ENCODE measurements around the gene TIMM17A. TPM values are rescaled to one million over a fixed set of nuclear protein-coding genes. Genes with fewer than 3 reads are reported as not detected.
"Not testable (repeated sequence)": the region's sequence is repeated elsewhere in the genome, so short reads cannot be mapped to it uniquely, and the experiment has no call there.

Gene TIMM17A
- polyA plus RNA-seq, 4 donors = 34.8 to 58.3 (median 45.5) TPM

DNA sequence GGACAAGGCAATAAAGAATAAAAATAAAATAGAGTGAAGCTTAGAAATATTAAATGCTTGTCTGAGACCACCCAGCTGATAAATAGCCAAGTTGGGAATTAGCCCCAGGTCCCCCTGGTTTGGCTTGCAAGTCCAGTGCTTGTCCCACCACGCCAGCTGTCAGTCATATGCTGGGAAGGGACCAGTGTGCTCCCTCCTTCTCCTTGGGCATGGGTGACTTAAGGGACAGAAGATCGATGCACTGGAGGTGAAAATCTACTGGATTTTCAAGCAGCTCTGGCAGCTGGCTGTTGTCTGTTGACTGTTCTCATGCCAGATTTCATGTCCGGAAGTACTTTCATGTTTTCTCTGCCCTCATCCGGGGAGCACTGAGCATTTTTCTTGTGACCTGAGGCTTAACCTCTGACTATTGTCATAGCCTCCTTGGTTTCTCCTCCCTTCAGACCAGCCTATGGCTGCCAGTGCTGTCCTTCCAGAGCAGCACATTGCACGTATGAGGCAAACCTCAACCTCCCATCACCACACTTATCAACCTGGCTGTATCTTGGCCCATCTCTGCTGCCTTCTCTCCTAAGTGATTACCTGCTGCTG, 21.4 kb upstream of the TIMM17A start:
- WGBS, 3 donors = 35 to 51% (median 51%) methylated on average over 5 of the region's 5 CpGs
- no peaks in the 10 kb centered on the region for H3K9me3 ChIP-seq (ENCODE audit: control insufficient read depth in 2 of 2, insufficient read depth in 1 of 2, low read depth in 1 of 2, low read length in 1 of 2)
- H3K27ac ChIP-seq (ENCODE audit: low read depth in 1 of 3, low read length in 2 of 3) = peak overlapping the region in 1 of 3 donors; percentile 33
- no peak overlapping the region for H3K4me3 ChIP-seq (ENCODE audit: low read depth in 1 of 3, low read length in 3 of 3)
- FAIRE-seq (no peak), DNase-seq (no peak)
- H3K27me3 ChIP-seq (ENCODE audit: control insufficient read depth in 3 of 3, insufficient read depth in 3 of 3, low read length in 3 of 3) = no peaks in the 10 kb centered on the region
- no peaks in the 10 kb centered on the region for H3K4me1 ChIP-seq (ENCODE audit: control insufficient read depth in 3 of 3, insufficient read depth in 2 of 3, low read depth in 1 of 3, low read length in 2 of 3)
- no peaks in the 10 kb centered on the region for H3K36me3 ChIP-seq (ENCODE audit: control insufficient read depth in 3 of 3, insufficient read depth in 2 of 3, low read depth in 1 of 3, low read length in 3 of 3)

DNA sequence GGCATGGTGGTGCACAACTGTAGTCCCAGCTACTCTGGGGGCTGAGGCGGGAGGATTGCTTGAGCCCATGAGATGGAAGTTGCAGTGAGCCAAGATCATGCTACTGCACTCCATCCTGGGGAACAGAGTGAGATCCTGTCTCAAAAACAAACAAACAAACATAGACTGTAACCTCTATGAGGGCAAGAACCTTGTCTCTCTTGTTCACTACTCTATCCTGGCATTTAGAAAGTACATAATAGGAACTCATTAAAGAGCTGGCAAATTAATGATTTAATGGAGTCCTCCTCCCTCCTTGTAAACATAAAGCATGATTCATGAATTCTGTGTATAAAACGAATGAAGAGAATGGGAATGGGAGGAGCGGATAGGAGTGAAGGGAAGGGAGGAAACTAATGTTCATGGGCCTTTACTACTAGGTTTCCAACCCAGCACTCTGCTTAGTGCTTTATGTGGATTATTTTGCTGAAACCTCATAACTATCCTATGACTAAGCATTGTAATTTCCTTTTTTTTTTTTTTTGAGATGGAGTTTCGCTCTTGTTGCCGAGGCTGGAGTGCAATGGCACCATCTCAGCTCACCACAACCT, 17.6 kb upstream of the TIMM17A start:
- WGBS, 3 donors = 54 to 70% (median 64%) methylated on average over 5 of the region's 5 CpGs
- H3K4me3 ChIP-seq (ENCODE audit: low read depth in 1 of 3, low read length in 3 of 3) = no peak overlapping the region
- H3K9me3 ChIP-seq (ENCODE audit: control insufficient read depth in 2 of 2, insufficient read depth in 1 of 2, low read depth in 1 of 2, low read length in 1 of 2) = no peaks in the 10 kb centered on the region
- H3K4me1 ChIP-seq (ENCODE audit: control insufficient read depth in 3 of 3, insufficient read depth in 2 of 3, low read depth in 1 of 3, low read length in 2 of 3) = no peaks in the 10 kb centered on the region
- FAIRE-seq (no peak), DNase-seq (no peak)
- H3K36me3 ChIP-seq (ENCODE audit: control insufficient read depth in 3 of 3, insufficient read depth in 2 of 3, low read depth in 1 of 3, low read length in 3 of 3) = no peaks in the 10 kb centered on the region
- H3K27ac ChIP-seq (ENCODE audit: low read depth in 1 of 3, low read length in 2 of 3) = no peak overlapping the region
- H3K27me3 ChIP-seq (ENCODE audit: control insufficient read depth in 3 of 3, insufficient read depth in 3 of 3, low read length in 3 of 3) = peaks cover 0 to 4% (median 0%) of the 10 kb centered on the region in 3 donors

DNA sequence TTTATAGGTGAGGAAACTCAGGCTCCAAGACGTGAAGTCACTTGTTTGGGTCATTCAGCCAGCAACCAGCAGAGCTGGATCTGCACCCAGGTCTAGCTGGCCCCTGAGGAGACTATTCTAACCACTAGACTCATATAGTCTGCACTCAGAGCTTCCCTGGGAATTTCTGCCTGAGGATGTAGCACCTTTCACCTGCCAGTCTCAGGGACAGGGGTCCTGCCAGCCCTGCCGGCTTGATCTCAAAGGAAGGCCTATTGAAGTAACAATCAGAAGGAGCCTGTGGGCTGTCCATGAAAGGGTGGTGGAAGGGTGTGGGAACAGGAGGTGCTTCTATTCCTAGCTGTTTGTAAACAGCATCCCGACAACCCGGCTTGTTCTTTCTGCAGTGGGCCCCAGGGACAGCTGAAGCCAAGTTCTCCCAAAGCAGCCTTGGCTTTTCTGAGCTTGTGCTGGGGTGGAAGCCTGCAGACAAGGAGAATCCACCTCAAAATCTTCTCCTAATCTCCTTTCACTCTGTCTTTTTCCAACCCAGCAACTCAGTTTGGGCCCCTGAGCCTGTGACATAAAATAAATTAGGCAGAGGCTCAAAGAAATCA, 16.8 kb upstream of the TIMM17A start:
- no peak overlapping the region for H3K4me3 ChIP-seq (ENCODE audit: low read depth in 1 of 3, low read length in 3 of 3)
- H3K9me3 ChIP-seq (ENCODE audit: control insufficient read depth in 2 of 2, insufficient read depth in 1 of 2, low read depth in 1 of 2, low read length in 1 of 2) = no peaks in the 10 kb centered on the region
- peak overlapping the region in 1 of 3 donors; percentile 80 for H3K27ac ChIP-seq (ENCODE audit: low read depth in 1 of 3, low read length in 2 of 3)
- FAIRE-seq = no peak
- no peak for DNase-seq
- H3K36me3 ChIP-seq (ENCODE audit: control insufficient read depth in 3 of 3, insufficient read depth in 2 of 3, low read depth in 1 of 3, low read length in 3 of 3) = no peaks in the 10 kb centered on the region
- peaks cover 0 to 4% (median 0%) of the 10 kb centered on the region in 3 donors for H3K27me3 ChIP-seq (ENCODE audit: control insufficient read depth in 3 of 3, insufficient read depth in 3 of 3, low read length in 3 of 3)
- WGBS, 3 donors = 49 to 75% (median 58%) methylated on average over 4 of the region's 4 CpGs
- no peaks in the 10 kb centered on the region for H3K4me1 ChIP-seq (ENCODE audit: control insufficient read depth in 3 of 3, insufficient read depth in 2 of 3, low read depth in 1 of 3, low read length in 2 of 3)

DNA sequence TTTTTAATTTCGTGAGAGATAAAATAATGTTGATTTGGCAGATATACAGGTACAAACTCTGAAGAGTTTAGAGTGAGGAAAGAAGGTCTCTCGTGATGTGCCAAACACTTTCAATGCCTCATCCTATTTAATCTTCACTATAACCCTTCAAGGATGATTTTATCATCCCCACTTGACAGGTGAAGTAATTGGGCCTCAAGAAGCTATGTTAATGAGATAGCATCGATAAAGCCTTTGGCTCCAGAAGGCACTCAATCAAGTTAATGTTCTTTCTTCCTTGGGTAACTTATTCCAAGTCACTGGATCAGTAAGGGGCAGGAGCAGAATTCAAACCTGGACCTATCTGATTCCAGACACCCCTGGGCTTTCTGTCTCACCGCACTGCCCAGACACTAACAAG, 16.2 kb upstream of the TIMM17A start:
- no peaks in the 10 kb centered on the region for H3K4me1 ChIP-seq (ENCODE audit: control insufficient read depth in 3 of 3, insufficient read depth in 2 of 3, low read depth in 1 of 3, low read length in 2 of 3)
- H3K36me3 ChIP-seq (ENCODE audit: control insufficient read depth in 3 of 3, insufficient read depth in 2 of 3, low read depth in 1 of 3, low read length in 3 of 3) = no peaks in the 10 kb centered on the region
- H3K9me3 ChIP-seq (ENCODE audit: control insufficient read depth in 2 of 2, insufficient read depth in 1 of 2, low read depth in 1 of 2, low read length in 1 of 2) = no peaks in the 10 kb centered on the region
- 49 to 61% (median 60%) methylated on average over 4 of the region's 4 CpGs for WGBS, 3 donors
- peak overlapping the region in 1 of 3 donors; percentile 80 for H3K27ac ChIP-seq (ENCODE audit: low read depth in 1 of 3, low read length in 2 of 3)
- no peak for FAIRE-seq
- no peak for DNase-seq
- no peak overlapping the region for H3K4me3 ChIP-seq (ENCODE audit: low read depth in 1 of 3, low read length in 3 of 3)
- peaks cover 0 to 8% (median 0%) of the 10 kb centered on the region in 3 donors for H3K27me3 ChIP-seq (ENCODE audit: control insufficient read depth in 3 of 3, insufficient read depth in 3 of 3, low read length in 3 of 3)

DNA sequence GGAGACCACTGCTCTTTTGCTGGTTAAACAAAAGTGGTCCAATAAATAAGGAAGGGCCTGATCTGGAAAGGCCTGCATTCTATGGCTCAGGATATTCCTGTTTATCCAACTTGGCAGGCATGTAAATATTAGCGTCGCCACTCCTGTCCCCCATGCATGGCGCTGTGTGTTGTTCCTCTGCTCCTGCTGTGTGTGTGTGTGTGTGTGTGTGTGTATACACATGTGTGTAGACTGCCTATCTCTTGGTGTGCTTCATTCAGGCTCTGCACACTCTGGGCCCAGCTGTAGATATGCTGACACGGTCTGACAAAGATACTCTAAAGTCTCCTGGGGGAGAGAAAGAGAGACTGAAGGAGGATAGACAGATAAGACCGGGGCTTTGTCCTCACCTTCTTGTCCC, 15.7 kb upstream of the TIMM17A start:
- no peak for DNase-seq
- FAIRE-seq = no peak
- Histone ChIP-seq H3K27me3 (ENCODE audit: control insufficient read depth in 3 of 3, insufficient read depth in 3 of 3, low read length in 3 of 3) (peaks cover 0 to 12% (median 0%) of the 10 kb centered on the region in 3 donors), H3K4me1 (ENCODE audit: control insufficient read depth in 3 of 3, insufficient read depth in 2 of 3, low read depth in 1 of 3, low read length in 2 of 3) (no peaks in the 10 kb centered on the region), H3K9me3 (ENCODE audit: control insufficient read depth in 2 of 2, insufficient read depth in 1 of 2, low read depth in 1 of 2, low read length in 1 of 2) (no peaks in the 10 kb centered on the region), H3K36me3 (ENCODE audit: control insufficient read depth in 3 of 3, insufficient read depth in 2 of 3, low read depth in 1 of 3, low read length in 3 of 3) (no peaks in the 10 kb centered on the region), H3K4me3 (ENCODE audit: low read depth in 1 of 3, low read length in 3 of 3) (no peak overlapping the region), H3K27ac (ENCODE audit: low read depth in 1 of 3, low read length in 2 of 3) (peak overlapping the region in 1 of 3 donors; percentile 40)
- 66 to 79% (median 72%) methylated on average over 5 of the region's 5 CpGs for WGBS, 3 donors

DNA sequence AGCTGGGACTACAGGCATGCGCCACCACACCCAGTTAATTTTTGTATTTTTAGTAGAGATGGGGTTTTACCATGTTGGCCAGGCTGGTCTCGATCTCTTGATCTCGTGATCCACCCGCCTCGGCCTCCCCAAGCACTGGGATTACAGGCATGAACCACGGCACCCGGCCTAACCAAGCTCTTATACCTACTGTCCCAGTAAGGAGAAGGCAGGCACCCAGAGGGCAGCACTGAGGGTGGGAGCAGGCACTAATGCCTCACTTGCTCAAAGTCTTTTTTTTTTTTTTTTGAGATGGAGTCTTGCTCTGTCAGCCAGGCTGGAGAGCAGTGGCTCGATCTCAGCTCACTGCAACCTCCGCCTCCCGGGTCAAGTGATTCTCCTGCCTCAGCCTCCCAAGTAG, 15.0 kb upstream of the TIMM17A start:
- H3K36me3 ChIP-seq (ENCODE audit: control insufficient read depth in 3 of 3, insufficient read depth in 2 of 3, low read depth in 1 of 3, low read length in 3 of 3); FAIRE-seq; DNase-seq; H3K9me3 ChIP-seq (ENCODE audit: control insufficient read depth in 2 of 2, insufficient read depth in 1 of 2, low read depth in 1 of 2, low read length in 1 of 2); H3K27ac ChIP-seq (ENCODE audit: low read depth in 1 of 3, low read length in 2 of 3); H3K4me3 ChIP-seq (ENCODE audit: low read depth in 1 of 3, low read length in 3 of 3); H3K4me1 ChIP-seq (ENCODE audit: control insufficient read depth in 3 of 3, insufficient read depth in 2 of 3, low read depth in 1 of 3, low read length in 2 of 3): not testable (repeated sequence)
- WGBS, 3 donors = 90 to 94% (median 92%) methylated on average over 10 of the region's 10 CpGs
- H3K27me3 ChIP-seq (ENCODE audit: control insufficient read depth in 3 of 3, insufficient read depth in 3 of 3, low read length in 3 of 3) = peaks cover 0 to 17% (median 0%) of the 10 kb centered on the region in 3 donors

DNA sequence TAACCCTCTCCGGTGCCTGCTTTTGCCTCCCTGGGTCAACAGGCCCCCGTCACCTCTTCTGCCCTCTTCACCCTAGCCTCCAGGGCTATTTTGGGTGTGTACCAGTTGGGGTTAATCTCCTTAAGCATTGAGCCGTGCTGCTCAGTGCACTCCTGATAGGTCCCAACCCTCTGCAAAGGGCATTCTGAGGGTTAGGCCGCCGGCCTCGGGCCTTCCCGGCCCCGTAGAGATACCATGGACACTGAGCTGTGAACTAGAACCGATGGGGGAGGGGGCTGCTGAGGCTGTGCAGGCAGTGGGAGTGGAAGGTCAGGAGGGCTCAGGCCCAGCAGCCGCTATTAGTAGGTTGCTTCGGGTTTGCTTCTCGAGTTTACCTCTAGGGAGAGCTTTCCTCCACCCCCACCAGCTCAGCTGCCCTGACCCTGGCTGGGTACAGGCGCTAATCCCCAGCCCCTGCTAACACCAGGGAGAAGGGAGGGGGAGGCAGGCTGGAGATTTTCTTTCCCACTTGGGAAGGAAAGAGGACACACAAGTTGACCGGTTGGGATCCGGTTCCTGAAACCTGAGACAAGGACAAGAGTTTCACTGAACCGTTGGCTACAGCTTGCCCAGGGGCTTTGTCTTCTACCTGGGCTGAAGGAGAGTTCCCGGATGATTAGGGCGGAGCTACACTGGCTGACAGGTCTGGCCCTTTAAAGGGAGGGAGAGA, 13.7 kb upstream of the TIMM17A start:
- Histone ChIP-seq H3K27me3 (ENCODE audit: control insufficient read depth in 3 of 3, insufficient read depth in 3 of 3, low read length in 3 of 3) (peaks cover 0 to 29% (median 3%) of the 10 kb centered on the region in 3 donors), H3K27ac (ENCODE audit: low read depth in 1 of 3, low read length in 2 of 3) (peak overlapping the region in 1 of 3 donors; percentile 27), H3K36me3 (ENCODE audit: control insufficient read depth in 3 of 3, insufficient read depth in 2 of 3, low read depth in 1 of 3, low read length in 3 of 3) (no peaks in the 10 kb centered on the region), H3K4me3 (ENCODE audit: low read depth in 1 of 3, low read length in 3 of 3) (no peak overlapping the region), H3K4me1 (ENCODE audit: control insufficient read depth in 3 of 3, insufficient read depth in 2 of 3, low read depth in 1 of 3, low read length in 2 of 3) (peaks cover 0 to 4% (median 0%) of the 10 kb centered on the region in 3 donors), H3K9me3 (ENCODE audit: control insufficient read depth in 2 of 2, insufficient read depth in 1 of 2, low read depth in 1 of 2, low read length in 1 of 2) (no peaks in the 10 kb centered on the region)
- DNase-seq (no peak), FAIRE-seq (no peak)
- whole genome bisulfite sequencing, 3 donors = 61 to 79% (median 79%) methylated on average over 18 of the region's 18 CpGs

DNA sequence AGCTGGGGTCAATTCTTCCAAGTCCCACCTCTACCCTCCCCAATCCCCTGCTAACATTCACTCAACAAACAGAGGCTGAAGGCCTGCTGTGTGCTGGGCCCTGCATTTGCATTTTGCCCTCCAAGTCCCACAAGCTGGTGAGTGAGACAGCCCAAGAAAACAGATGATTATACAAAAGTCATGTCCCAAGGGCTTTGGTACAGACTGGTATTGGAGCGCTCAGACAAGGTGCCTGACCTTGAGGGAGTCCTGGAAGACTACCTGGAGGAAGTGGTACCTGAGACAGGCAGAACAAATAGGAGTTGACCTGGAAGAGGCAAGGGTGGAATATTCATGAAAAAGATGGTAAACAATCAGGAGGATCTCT, 13.2 kb upstream of the TIMM17A start:
- no peak for FAIRE-seq
- no peak overlapping the region for H3K4me3 ChIP-seq (ENCODE audit: low read depth in 1 of 3, low read length in 3 of 3)
- WGBS, 3 donors = 89 to 100% (median 100%) methylated on average over 1 of the region's 1 CpG
- peaks cover 0 to 7% (median 0%) of the 10 kb centered on the region in 3 donors for H3K4me1 ChIP-seq (ENCODE audit: control insufficient read depth in 3 of 3, insufficient read depth in 2 of 3, low read depth in 1 of 3, low read length in 2 of 3)
- H3K36me3 ChIP-seq (ENCODE audit: control insufficient read depth in 3 of 3, insufficient read depth in 2 of 3, low read depth in 1 of 3, low read length in 3 of 3) = no peaks in the 10 kb centered on the region
- peak overlapping the region in 1 of 3 donors; percentile 27 for H3K27ac ChIP-seq (ENCODE audit: low read depth in 1 of 3, low read length in 2 of 3)
- H3K27me3 ChIP-seq (ENCODE audit: control insufficient read depth in 3 of 3, insufficient read depth in 3 of 3, low read length in 3 of 3) = peaks cover 0 to 34% (median 3%) of the 10 kb centered on the region in 3 donors
- no peak for DNase-seq
- H3K9me3 ChIP-seq (ENCODE audit: control insufficient read depth in 2 of 2, insufficient read depth in 1 of 2, low read depth in 1 of 2, low read length in 1 of 2) = no peaks in the 10 kb centered on the region
